Spinal cord (tissue), 10 donors: ENCODE data around the gene KLHDC8B. TPM values are rescaled to one million over a fixed set of nuclear protein-coding genes. Genes with fewer than 3 reads are reported as not detected.

Experiments
- DNase-seq, 6 donors: peaks; one replicate each; pipeline versions ENCODE4 v3.0.0 to v3.0.0-alpha.2; 2013 to 2015; ENCODE audit warnings: low spot score in 6 of 6, low read depth in 4 of 6
- H3K27ac ChIP-seq: one replicate; pipeline ENCODE4 v1.5.1; 2013; ENCODE audit warnings: low read depth, low read length, control low read depth
- H3K27me3 ChIP-seq: one replicate; pipeline ENCODE4 v1.6.1; 2013; ENCODE audit warnings: low read length; ENCODE audit not compliant: control insufficient read depth, insufficient read depth
- H3K36me3 ChIP-seq: one replicate; pipeline ENCODE4 v1.6.1; 2013; ENCODE audit warnings: low read length; ENCODE audit not compliant: control insufficient read depth, insufficient read depth
- H3K4me1 ChIP-seq: one replicate; pipeline ENCODE4 v1.6.1; 2013; ENCODE audit warnings: low read length; ENCODE audit not compliant: control insufficient read depth, insufficient read depth
- H3K4me3 ChIP-seq: one replicate; pipeline ENCODE4 v1.5.1; 2013; ENCODE audit warnings: low read depth, low read length, control low read depth
- H3K9me3 ChIP-seq: one replicate; pipeline ENCODE4 v1.6.1; 2013; ENCODE audit warnings: low read length; ENCODE audit not compliant: control insufficient read depth, insufficient read depth
- WGBS: methylation state at CpG from one replicate; pipeline ENCODE4 v1.1.5; 2013; ENCODE audit warnings: missing lambda C conversion rate; ENCODE audit not compliant: insufficient coverage; 5-methylcytosine and 5-hydroxymethylcytosine counted together
- long read RNA-seq, 4 donors: transcript quantifications; one replicate each; lab custom pipeline, GENCODE V29; 2026
- polyA plus RNA-seq, 2 donors: library from polyadenylated mRNA; unstranded; fragments of 120-200 nt; gene quantifications; one replicate each; pipeline ENCODE4 v1.2.1, GENCODE V29; 2013; ENCODE audit not compliant: insufficient read length in 2 of 2
- total RNA-seq, 2 donors: library from RNA; depleted of rRNA in 1 of 2; stranded (reverse); fragments of 120-200 nt in 1 of 2; fragments of >200 nt in 1 of 2; gene quantifications; one replicate each; pipeline versions ENCODE4 v1.2.3 to v1.2.4, GENCODE V29; 2013 to 2014
- donor health status: healthy.

The KLHDC8B gene
- total RNA-seq, result 10 to 100 TPM; 20.0 to 61.6 TPM
- polyA plus RNA-seq, result 10 to 100 TPM; 34.7 to 38.7 TPM
- long read RNA-seq, donor 1, transcript KLHDC8B-201 (6 exons, 1,959 nt), result major isoform, 11 of 11 reads
- long read RNA-seq, donor 1, partial matches to known transcripts, result 0 of 11 reads
- long read RNA-seq, donor 1, other reads (novel, unspliced or antisense), result 0 of 11 reads
- long read RNA-seq, donor 2, partial matches to known transcripts, result 0 of 4 reads
- long read RNA-seq, donor 2, other reads (novel, unspliced or antisense), result 0 of 4 reads
- long read RNA-seq, donor 3, partial matches to known transcripts, result 0 of 1 reads
- long read RNA-seq, donor 3, other reads (novel, unspliced or antisense), result 0 of 1 reads
- long read RNA-seq, donor 4, transcript KLHDC8B-201 (6 exons, 1,959 nt), result major isoform, 8 of 9 reads
- long read RNA-seq, donor 4, partial matches to known transcripts, result 0 of 9 reads
- long read RNA-seq, donor 4, other reads (novel, unspliced or antisense), result 0 of 9 reads

DNA sequence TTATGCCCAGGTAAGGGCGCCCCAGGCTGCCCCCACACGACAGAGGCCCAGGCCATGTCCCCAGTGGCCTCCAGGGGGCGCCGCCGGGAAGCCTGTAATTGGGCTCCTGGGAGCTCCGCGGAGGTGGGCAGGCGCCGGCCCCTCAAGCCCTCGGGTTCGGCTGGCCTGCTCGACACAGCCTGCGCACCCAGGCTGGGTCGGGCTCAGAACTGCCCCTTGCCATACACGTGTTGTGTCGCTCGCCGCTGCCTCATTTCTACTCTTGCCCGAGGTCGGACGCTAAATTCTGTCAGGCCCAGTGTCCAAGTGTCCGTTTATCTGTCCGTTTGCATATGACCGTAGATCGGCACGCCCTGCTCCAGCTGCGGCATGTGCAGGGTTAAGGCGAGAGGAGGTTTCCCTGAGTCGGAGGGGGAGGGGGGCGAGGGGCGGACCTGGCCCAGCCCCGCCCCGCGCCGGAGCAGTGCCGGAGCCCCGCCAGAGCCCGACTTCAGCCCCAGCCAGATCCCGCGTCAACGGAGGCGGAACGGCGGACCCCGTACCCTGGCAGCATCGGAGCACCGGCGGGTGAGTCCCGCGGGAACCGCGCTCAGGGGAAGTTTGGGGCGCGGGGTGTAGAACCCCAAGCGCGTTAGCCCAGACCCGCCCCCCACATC, at the start of gene KLHDC8B:
TSS of gene KLHDC8B (plus strand) at position 480 of the 656 bp plus-strand sequence. CDS start 1,172 bp downstream, outside the sequence.
- Histone ChIP-seq H3K27me3 (peaks cover 2% of the 10 kb centered on the region), H3K9me3 (no peaks in the 10 kb centered on the region), H3K27ac (peak within 1 kb of the TSS; percentile 88), H3K4me3 (peak within 1 kb of the TSS; percentile 80), H3K4me1 (peaks cover 64% of the 10 kb centered on the region), H3K36me3 (peaks cover 29% of the 10 kb centered on the region)
- peak; percentile 64 to 94 (median 80) for DNase-seq
- WGBS, result under 1% methylated on average over 57 of the region's 57 CpGs

DNA sequence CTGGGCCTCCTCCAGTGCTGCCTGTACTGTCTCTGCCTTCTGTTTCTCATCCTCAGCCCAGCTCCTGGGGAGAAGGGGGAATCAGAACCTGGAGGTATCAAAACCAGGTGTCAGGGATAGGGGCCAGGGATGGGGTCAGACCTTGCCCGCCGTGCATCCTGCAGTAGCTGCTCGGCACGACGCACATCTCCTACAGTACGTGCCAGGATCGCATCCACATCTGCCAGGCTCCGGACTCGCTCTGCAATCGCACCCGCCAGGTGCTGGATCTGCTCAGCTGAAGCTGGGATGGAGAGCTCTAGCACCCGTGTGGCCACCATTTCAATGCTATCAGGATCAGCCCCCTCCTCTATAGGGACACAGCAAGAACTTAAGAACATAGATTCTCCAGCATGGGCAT, 49.4 kb upstream of the KLHDC8B start:
- 96% methylated on average over 12 of the region's 12 CpGs for WGBS
- H3K4me1 ChIP-seq, result peaks cover 23% of the 10 kb centered on the region
- no peaks in the 10 kb centered on the region for H3K9me3 ChIP-seq
- no peaks in the 10 kb centered on the region for H3K27me3 ChIP-seq
- no peak overlapping the region for H3K27ac ChIP-seq
- H3K36me3 ChIP-seq, result peaks cover 80% of the 10 kb centered on the region
- no peak for DNase-seq
- H3K4me3 ChIP-seq, result no peak overlapping the region

DNA sequence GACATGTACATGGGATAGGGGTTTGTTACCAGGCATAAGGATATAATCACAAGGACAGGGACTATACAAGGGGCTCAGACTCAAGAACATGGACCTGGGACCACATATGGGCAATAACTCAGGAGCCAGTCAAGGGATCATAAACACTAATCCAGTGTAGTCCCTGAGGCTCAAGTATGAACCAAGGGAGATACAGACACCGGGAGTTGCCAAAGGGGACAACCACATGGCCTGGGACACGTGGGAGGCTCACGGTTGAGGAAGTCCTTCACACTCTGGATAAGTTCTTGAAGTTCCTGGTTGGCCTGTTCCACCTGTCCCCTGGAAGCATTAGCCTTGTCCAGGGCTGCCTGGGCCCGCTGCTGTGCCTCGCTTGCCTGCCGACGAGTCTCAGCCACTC, 48.9 kb upstream of the KLHDC8B start:
- peaks cover 77% of the 10 kb centered on the region for H3K36me3 ChIP-seq
- H3K27me3 ChIP-seq, result no peaks in the 10 kb centered on the region
- DNase-seq, result no peak
- peaks cover 23% of the 10 kb centered on the region for H3K4me1 ChIP-seq
- no peaks in the 10 kb centered on the region for H3K9me3 ChIP-seq
- H3K4me3 ChIP-seq, result no peak overlapping the region
- WGBS, result 98% methylated on average over 7 of the region's 7 CpGs
- no peak overlapping the region for H3K27ac ChIP-seq

DNA sequence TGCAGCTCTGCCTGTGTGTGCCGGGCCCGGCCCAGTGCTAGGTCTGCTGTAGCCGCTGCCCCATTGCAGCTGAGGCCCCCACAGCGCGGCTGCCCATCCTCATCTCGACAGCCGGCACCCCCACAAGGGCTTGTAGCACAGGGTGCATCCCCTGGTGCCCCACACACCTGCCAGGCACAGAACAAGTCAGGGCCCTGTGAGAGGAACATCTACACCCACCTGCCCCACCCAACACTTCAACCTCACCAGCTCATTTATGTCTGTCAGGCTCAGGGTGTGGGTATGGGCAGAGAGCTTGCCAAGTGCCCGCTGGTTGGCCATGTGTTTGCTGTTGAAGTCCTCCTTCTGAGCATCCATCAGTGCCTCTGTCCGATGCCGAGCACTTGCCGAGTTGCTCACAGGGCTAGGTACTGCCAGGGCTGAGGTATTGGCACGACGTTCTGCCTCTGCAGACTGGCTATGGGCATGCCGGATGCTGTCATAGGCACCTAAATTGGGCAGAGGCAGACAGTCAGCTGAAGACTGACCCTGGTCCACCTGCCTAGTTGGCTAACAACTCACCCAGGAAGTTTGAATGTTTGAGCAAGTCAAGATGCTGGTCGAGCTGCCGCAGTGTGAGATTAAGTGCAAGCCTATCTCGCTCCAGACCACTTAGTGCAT, 48.4 kb upstream of the KLHDC8B start:
- H3K9me3 ChIP-seq, result no peaks in the 10 kb centered on the region
- no peak overlapping the region for H3K4me3 ChIP-seq
- H3K36me3 ChIP-seq, result peaks cover 71% of the 10 kb centered on the region
- H3K4me1 ChIP-seq, result peaks cover 23% of the 10 kb centered on the region
- no peak overlapping the region for H3K27ac ChIP-seq
- WGBS, result 95% methylated on average over 17 of the region's 17 CpGs
- no peaks in the 10 kb centered on the region for H3K27me3 ChIP-seq
- DNase-seq, result no peak

DNA sequence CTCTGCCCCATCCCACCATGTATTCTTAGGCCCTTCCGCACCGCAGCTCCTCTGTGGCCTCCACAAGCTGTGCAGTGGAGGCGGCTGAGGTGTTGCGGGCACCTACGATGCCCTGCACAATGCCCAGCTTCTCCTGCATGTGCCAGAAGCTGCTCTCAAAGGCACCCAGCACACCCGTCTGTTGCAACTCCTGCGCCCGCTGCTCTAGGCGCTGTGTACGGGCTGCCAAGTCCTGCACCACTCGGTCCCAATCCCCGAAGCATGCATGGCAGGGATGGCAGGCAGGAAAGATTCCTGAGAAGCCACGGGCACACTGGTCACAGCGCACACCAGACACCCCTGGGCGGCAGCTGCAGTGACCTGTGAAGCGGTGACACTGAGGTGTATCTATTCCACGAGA, 47.7 kb upstream of the KLHDC8B start:
- H3K4me3 ChIP-seq, result no peak overlapping the region
- peaks cover 69% of the 10 kb centered on the region for H3K36me3 ChIP-seq
- no peaks in the 10 kb centered on the region for H3K9me3 ChIP-seq
- no peak for DNase-seq
- H3K4me1 ChIP-seq, result peaks cover 23% of the 10 kb centered on the region
- whole genome bisulfite sequencing, result 96% methylated on average over 17 of the region's 17 CpGs
- no peaks in the 10 kb centered on the region for H3K27me3 ChIP-seq
- H3K27ac ChIP-seq, result no peak overlapping the region

DNA sequence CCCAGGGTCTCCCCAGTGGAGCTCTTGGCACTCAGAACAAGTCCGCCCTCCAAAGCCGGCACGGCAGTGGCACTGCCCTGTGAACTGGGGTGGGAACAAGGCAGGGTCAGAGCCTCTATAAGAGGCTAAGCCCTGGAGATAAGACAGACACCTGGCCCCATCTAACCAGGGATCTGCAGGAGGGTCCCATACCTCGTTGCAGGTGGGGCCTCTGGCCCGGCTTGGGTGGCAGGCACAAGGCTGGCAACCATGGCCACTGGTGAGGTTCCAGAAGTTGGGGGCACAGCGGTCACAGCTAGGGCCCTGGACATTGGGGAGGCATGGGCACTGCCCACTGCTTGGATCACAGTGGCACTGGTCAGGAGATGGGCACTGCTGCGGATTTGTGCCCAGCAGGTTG, 47.2 kb upstream of the KLHDC8B start:
- Histone ChIP-seq H3K27me3 (no peaks in the 10 kb centered on the region), H3K36me3 (peaks cover 69% of the 10 kb centered on the region), H3K4me1 (peaks cover 19% of the 10 kb centered on the region), H3K9me3 (no peaks in the 10 kb centered on the region), H3K27ac (no peak overlapping the region), H3K4me3 (no peak overlapping the region)
- DNase-seq, result no peak
- 94% methylated on average over 7 of the region's 7 CpGs for WGBS

DNA sequence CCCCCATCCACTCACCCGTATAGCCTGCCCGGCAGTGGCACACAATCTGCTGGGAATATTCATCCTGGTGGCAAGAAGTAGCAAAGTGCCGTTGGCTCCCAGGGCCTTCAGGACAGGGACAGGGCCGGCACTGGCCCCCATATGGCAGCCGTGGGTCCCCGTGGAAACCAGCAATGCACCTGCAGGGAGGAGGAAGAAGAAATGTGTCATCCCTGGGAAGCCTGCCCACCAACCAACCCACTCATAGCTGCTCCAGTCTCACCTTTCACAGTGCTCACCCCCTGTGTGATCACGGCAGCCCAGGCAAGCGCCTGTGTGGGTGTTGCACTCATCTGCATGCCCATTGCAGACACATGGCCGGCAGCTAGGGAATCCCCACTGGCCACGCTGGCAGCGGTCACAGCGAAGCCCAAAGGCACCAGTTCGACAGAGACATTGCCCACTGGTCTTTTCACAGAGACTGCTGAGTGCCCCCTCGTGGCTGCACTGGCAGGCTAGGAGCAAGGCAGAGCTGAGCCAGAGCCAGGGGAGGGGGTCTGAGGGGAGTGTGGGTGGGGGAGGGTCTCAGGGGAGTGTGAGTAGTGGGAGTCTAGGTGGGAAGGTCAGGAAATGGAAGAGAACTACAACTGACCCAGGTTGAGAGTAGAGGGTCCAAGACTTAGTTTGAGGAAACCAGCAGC, 46.3 kb upstream of the KLHDC8B start:
- no peak for DNase-seq
- Histone ChIP-seq H3K36me3 (peaks cover 73% of the 10 kb centered on the region), H3K4me1 (peaks cover 10% of the 10 kb centered on the region), H3K27me3 (no peaks in the 10 kb centered on the region), H3K4me3 (no peak overlapping the region), H3K27ac (no peak overlapping the region), H3K9me3 (no peaks in the 10 kb centered on the region)
- 77% methylated on average over 14 of the region's 14 CpGs for WGBS

DNA sequence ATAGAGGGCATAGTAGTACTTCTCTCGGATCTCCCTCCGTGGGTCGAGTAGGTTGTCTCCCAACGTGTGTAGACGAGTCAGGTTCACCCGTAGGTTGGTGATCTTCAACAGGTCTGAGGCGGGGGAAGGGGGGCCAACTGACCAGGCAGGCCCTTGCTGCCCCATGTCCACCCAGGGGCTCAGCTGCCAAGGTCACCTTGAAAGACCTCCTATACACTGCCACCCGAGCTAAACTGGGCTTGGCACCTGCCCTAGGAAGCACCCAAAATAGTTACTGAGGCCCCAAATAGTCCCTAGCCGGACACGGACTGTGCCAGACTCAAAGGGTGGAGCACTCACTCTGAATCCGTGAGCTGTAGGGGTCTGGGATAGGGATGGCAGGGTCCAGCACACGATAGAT, 40.4 kb upstream of the KLHDC8B start:
- Histone ChIP-seq H3K4me1 (peaks cover 37% of the 10 kb centered on the region), H3K4me3 (no peak overlapping the region), H3K27ac (no peak overlapping the region), H3K27me3 (no peaks in the 10 kb centered on the region), H3K9me3 (no peaks in the 10 kb centered on the region), H3K36me3 (peaks cover 40% of the 10 kb centered on the region)
- no peak for DNase-seq
- 94% methylated on average over 11 of the region's 12 CpGs for WGBS

DNA sequence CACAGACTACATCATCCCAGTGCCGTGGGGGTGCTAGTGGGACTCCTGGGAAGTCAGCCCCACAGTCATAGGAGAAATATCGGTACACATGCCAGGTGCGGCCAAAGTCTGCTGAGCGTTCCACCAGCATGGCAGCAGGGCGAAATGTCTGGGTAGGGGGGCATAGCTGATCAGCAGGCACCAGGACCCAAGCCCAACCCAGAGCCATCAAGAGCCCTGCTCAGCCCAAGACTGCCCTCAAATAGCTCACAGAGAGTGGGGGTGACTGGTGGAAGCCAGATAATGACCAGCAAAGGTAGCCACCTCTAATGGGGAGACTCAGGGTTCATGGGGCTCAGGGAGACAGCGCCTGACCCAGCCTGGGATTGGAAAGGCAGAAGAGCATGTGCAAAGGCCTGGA, 39.8 kb upstream of the KLHDC8B start:
- 94% methylated on average over 6 of the region's 6 CpGs for WGBS
- no peaks in the 10 kb centered on the region for H3K27me3 ChIP-seq
- peak overlapping the region; percentile 74 for H3K4me3 ChIP-seq
- no peak for DNase-seq
- peaks cover 36% of the 10 kb centered on the region for H3K36me3 ChIP-seq
- peaks cover 37% of the 10 kb centered on the region for H3K4me1 ChIP-seq
- H3K27ac ChIP-seq, result no peak overlapping the region
- no peaks in the 10 kb centered on the region for H3K9me3 ChIP-seq
